Measurements from ENCODE around the gene MLXIPL.
"Not testable (repeated sequence)": the region's sequence is repeated elsewhere in the genome, so short reads cannot be mapped to it uniquely, and the experiment has no call there.

- TF ChIP-seq, protein P1, sequence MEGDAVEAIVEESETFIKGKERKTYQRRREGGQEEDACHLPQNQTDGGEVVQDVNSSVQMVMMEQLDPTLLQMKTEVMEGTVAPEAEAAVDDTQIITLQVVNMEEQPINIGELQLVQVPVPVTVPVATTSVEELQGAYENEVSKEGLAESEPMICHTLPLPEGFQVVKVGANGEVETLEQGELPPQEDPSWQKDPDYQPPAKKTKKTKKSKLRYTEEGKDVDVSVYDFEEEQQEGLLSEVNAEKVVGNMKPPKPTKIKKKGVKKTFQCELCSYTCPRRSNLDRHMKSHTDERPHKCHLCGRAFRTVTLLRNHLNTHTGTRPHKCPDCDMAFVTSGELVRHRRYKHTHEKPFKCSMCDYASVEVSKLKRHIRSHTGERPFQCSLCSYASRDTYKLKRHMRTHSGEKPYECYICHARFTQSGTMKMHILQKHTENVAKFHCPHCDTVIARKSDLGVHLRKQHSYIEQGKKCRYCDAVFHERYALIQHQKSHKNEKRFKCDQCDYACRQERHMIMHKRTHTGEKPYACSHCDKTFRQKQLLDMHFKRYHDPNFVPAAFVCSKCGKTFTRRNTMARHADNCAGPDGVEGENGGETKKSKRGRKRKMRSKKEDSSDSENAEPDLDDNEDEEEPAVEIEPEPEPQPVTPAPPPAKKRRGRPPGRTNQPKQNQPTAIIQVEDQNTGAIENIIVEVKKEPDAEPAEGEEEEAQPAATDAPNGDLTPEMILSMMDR (IDR thresholded peaks at IDR 0.05): not testable (repeated sequence)
- TF ChIP-seq POLR2A (IDR thresholded peaks at IDR 0.05): not testable (repeated sequence)
Observed at GRCh38 chr7:73607692-73607983, 16.7 kb downstream of the MLXIPL start.
